ENCODE results near the gene HEPACAM. TPM values are rescaled to one million over a fixed set of nuclear protein-coding genes. Genes with fewer than 3 reads are reported as not detected.

The HEPACAM gene
- total and polyA plus RNA-seq, 3 donors from 2014 or later = 0.24 to 0.75 (median 0.25) TPM

- TF ChIP-seq CTCF (IDR thresholded peaks at IDR 0.05) = no peak
- no peak for TF ChIP-seq POLR2A (IDR thresholded peaks at IDR 0.05)
- Histone ChIP-seq H3K36me3 (ENCODE audit: low read depth, missing control alignments) (no peaks in the 10 kb centered on the region), H3K27me3 (no peaks in the 10 kb centered on the region), H3K9me3 (no peaks in the 10 kb centered on the region), H3K4me1 (no peaks in the 10 kb centered on the region), H3K4me3 (no peak overlapping the region), H3K27ac (no peak overlapping the region)
- no peak for DNase-seq
- 86 to 90% methylated on average over 6 of the region's 6 CpGs for WGBS, 2 donors
- intact Hi-C loops (cut with DNase I; ENCODE audit: low total_unique reads) = no loop called here
These were observed 2.4 kb upstream of the HEPACAM start for GRCh38 chr11:124938206-124938765.

- no peak for TF ChIP-seq CTCF (IDR thresholded peaks at IDR 0.05)
- TF ChIP-seq POLR2A (IDR thresholded peaks at IDR 0.05) = no peak
- no peaks in the 10 kb centered on the region for H3K27me3 ChIP-seq
- no peak for DNase-seq
- intact Hi-C loops (cut with DNase I; ENCODE audit: low total_unique reads) = no loop called here
- H3K4me1 ChIP-seq = no peaks in the 10 kb centered on the region
- no peaks in the 10 kb centered on the region for H3K36me3 ChIP-seq (ENCODE audit: low read depth, missing control alignments)
- H3K9me3 ChIP-seq = no peaks in the 10 kb centered on the region
- H3K4me3 ChIP-seq = no peak overlapping the region
- H3K27ac ChIP-seq = no peak overlapping the region
- 88 to 90% methylated on average over 3 of the region's 3 CpGs for WGBS, 2 donors
These were observed 1.6 kb upstream of the HEPACAM start for GRCh38 chr11:124937336-124937935.

- intact Hi-C loops (cut with DNase I; ENCODE audit: low total_unique reads) = no loop called here
- H3K4me1 ChIP-seq = no peaks in the 10 kb centered on the region
- no peak overlapping the region for H3K4me3 ChIP-seq
- H3K27ac ChIP-seq = no peak overlapping the region
- DNase-seq = no peak
- no peaks in the 10 kb centered on the region for H3K27me3 ChIP-seq
- no peaks in the 10 kb centered on the region for H3K9me3 ChIP-seq
- no peaks in the 10 kb centered on the region for H3K36me3 ChIP-seq (ENCODE audit: low read depth, missing control alignments)
- TF ChIP-seq CTCF (IDR thresholded peaks at IDR 0.05) (no peak), POLR2A (IDR thresholded peaks at IDR 0.05) (no peak)
- whole genome bisulfite sequencing, 2 donors = 77 to 82% methylated on average over 4 of the region's 4 CpGs
These were observed 842 bp downstream of the HEPACAM start for GRCh38 chr11:124934862-124935547.

- no peaks in the 10 kb centered on the region for H3K27me3 ChIP-seq
- H3K36me3 ChIP-seq (ENCODE audit: low read depth, missing control alignments) = no peaks in the 10 kb centered on the region
- no peaks in the 10 kb centered on the region for H3K4me1 ChIP-seq
- DNase-seq = no peak
- no peak overlapping the region for H3K4me3 ChIP-seq
- TF ChIP-seq POLR2A (IDR thresholded peaks at IDR 0.05) = no peak
- TF ChIP-seq CTCF (IDR thresholded peaks at IDR 0.05) = no peak
- 80 to 87% methylated on average over 3 of the region's 3 CpGs for WGBS, 2 donors
- no peak overlapping the region for H3K27ac ChIP-seq
- H3K9me3 ChIP-seq = no peaks in the 10 kb centered on the region
- intact Hi-C loops (cut with DNase I; ENCODE audit: low total_unique reads) = no loop called here
These were observed 5.0 kb downstream of the HEPACAM start for GRCh38 chr11:124930799-124931198.
